WTC11 (cell line): ENCODE measurements around the gene MRPL14.

Source experiments
- CTCF ChIP-seq: fragments of 200-600 bp; IDR thresholded peaks from 2 replicates; pipeline ENCODE4 v1.8.0; 2022; ENCODE audit warnings: antibody characterized with exemption
- FOXP1 ChIP-seq: sonication (generic); formaldehyde crosslinking; IDR thresholded peaks from 2 replicates; pipeline ENCODE4 v1.8.0; 2022; ENCODE audit warnings: missing genetic modification reagents, mild to moderate bottlenecking, moderate library complexity, borderline replicate concordance
- MAX ChIP-seq: sonication (generic); formaldehyde crosslinking; IDR thresholded peaks from 2 replicates; pipeline ENCODE4 v1.8.0; 2022; ENCODE audit warnings: mild to moderate bottlenecking, missing genetic modification reagents
- NFYB ChIP-seq: sonication (generic); formaldehyde crosslinking; conservative IDR thresholded peaks from 2 replicates; pipeline ENCODE4 v1.8.0; 2022; ENCODE audit warnings: low read depth, missing genetic modification reagents
- SP1 ChIP-seq: sonication (generic); formaldehyde crosslinking; conservative IDR thresholded peaks from 2 replicates; pipeline ENCODE4 v1.8.1; 2022; ENCODE audit warnings: missing genetic modification reagents
- ZNF263 ChIP-seq: sonication (generic); formaldehyde crosslinking; IDR thresholded peaks from 2 replicates; pipeline ENCODE4 v1.8.1; 2022; ENCODE audit warnings: low read depth, mild to moderate bottlenecking, moderate library complexity, missing genetic modification reagents
- TF ChIP-seq, protein P1 (sequence below): fragments of 250-450 bp; sonication (Bioruptor Pico); IDR thresholded peaks from 2 replicates; pipeline ENCODE4 v1.9.0; 2021; ENCODE audit warnings: mild to moderate bottlenecking

DNA sequence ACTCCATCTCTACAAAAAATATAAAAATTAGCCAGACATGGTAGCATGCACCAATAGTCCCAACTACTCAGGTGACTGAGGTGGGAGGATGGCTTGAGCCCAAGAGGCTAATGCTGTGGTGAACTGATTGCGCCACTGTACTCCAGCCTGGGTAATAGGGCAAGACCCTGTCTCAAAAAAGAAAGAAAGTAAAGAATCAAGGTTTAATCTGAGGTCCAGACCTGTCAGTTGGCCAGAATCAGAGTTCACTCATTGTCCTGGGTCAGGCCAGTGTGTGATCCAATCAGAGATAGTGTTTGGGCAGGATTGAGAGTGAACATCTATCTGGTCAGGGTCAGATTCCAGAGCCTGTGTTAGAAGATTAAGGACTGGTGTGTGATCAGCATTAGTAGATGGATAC, 15.6 kb upstream of the MRPL14 start:
- TF ChIP-seq MAX (no peak), CTCF (no peak), ZNF263 (no peak), SP1 (CRISPR knock-in tag) (no peak), NFYB (CRISPR knock-in tag) (no peak), FOXP1 (CRISPR knock-in tag) (no peak)
- TF ChIP-seq, protein P1, sequence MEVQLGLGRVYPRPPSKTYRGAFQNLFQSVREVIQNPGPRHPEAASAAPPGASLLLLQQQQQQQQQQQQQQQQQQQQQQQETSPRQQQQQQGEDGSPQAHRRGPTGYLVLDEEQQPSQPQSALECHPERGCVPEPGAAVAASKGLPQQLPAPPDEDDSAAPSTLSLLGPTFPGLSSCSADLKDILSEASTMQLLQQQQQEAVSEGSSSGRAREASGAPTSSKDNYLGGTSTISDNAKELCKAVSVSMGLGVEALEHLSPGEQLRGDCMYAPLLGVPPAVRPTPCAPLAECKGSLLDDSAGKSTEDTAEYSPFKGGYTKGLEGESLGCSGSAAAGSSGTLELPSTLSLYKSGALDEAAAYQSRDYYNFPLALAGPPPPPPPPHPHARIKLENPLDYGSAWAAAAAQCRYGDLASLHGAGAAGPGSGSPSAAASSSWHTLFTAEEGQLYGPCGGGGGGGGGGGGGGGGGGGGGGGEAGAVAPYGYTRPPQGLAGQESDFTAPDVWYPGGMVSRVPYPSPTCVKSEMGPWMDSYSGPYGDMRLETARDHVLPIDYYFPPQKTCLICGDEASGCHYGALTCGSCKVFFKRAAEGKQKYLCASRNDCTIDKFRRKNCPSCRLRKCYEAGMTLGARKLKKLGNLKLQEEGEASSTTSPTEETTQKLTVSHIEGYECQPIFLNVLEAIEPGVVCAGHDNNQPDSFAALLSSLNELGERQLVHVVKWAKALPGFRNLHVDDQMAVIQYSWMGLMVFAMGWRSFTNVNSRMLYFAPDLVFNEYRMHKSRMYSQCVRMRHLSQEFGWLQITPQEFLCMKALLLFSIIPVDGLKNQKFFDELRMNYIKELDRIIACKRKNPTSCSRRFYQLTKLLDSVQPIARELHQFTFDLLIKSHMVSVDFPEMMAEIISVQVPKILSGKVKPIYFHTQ (CRISPR knock-in tag), result no peak
